Type B pancreatic cell (in vitro differentiated cells): ENCODE data around the gene RPL7A. TPM values are rescaled to one million over a fixed set of nuclear protein-coding genes. Genes with fewer than 3 reads are reported as not detected.
"Not testable (repeated sequence)": the region's sequence is repeated elsewhere in the genome, so short reads cannot be mapped to it uniquely, and the experiment has no call there.

Source experiments
- DNase-seq: peaks from one replicate; pipeline ENCODE4 v3.0.0; 2021; ENCODE audit warnings: mixed read lengths; ENCODE audit not compliant: unreplicated experiment; ENCODE audit errors: extremely low spot score
- H3K27ac Mint-ChIP-seq: 2 replicates; pipeline ENCODE4 v1.8.0; 2021; ENCODE audit warnings: mild to moderate bottlenecking, mixed read lengths
- H3K27me3 Mint-ChIP-seq: 2 replicates; pipeline ENCODE4 v1.8.0; 2021; ENCODE audit warnings: mixed read lengths
- H3K36me3 Mint-ChIP-seq: 2 replicates; pipeline ENCODE4 v1.8.0; 2021; ENCODE audit warnings: mixed read lengths
- H3K4me1 Mint-ChIP-seq: one replicate; pipeline ENCODE4 v1.8.0; 2021; ENCODE audit warnings: mixed read lengths; ENCODE audit not compliant: unreplicated experiment
- H3K4me3 Mint-ChIP-seq: 2 replicates; pipeline ENCODE4 v1.8.0; 2021; ENCODE audit warnings: mild to moderate bottlenecking, mixed read lengths
- H3K9me3 Mint-ChIP-seq: 2 replicates; pipeline ENCODE4 v1.8.0; 2021; ENCODE audit warnings: mixed read lengths
- CTCF ChIP-seq: fragments of 200-600 bp; sonication (generic); conservative IDR thresholded peaks from 2 replicates; pipeline ENCODE4 v1.5.0; 2021; ENCODE audit warnings: antibody characterized with exemption, mild to moderate bottlenecking
- total RNA-seq: library from RNA; stranded (reverse); gene quantifications from 2 replicates; pipeline ENCODE4 v1.2.1, GENCODE V29; 2021; ENCODE audit warnings: low replicate concordance

RPL7A gene
- total RNA-seq, 1 donor from 2014 or later: 2,715 TPM

- no peak for TF ChIP-seq CTCF
- Mint-ChIP-seq H3K27me3 (no peaks in the 10 kb centered on the region), H3K4me3 (peak overlapping the region; percentile 99), H3K4me1 (peaks cover 31% of the 10 kb centered on the region), H3K36me3 (peaks cover 14% of the 10 kb centered on the region), H3K9me3 (no peaks in the 10 kb centered on the region), H3K27ac (peak overlapping the region; percentile 99)
- no peak for DNase-seq
These were observed 27.2 kb downstream of the RPL7A start for GRCh38 chr9:133375116-133375723.

GRCh38 chr9:133375724-133376654, 28.0 kb downstream of the RPL7A start, which contains the start of the genes STKLD1 and SURF4:
TSS of gene STKLD1 (plus strand) at chr9:133376366. CDS start at chr9:133376474, 108 bp downstream.
TSS of gene SURF4 (minus strand) at chr9:133376060. CDS start at chr9:133375969, 91 bp downstream.
- Mint-ChIP-seq H3K36me3 (peaks cover 11% of the 10 kb centered on the region), H3K4me1 (peaks cover 24% of the 10 kb centered on the region), H3K9me3 (no peaks in the 10 kb centered on the region), H3K4me3 (peak within 1 kb of the TSS; percentile 99), H3K27ac (peak within 1 kb of the TSS; percentile 99), H3K27me3 (no peaks in the 10 kb centered on the region)
- TF ChIP-seq CTCF: peak; percentile 40
- DNase-seq: peak; percentile 97

GRCh38 chr9:133377280-133377679, 29.3 kb downstream of the RPL7A start:
- peak overlapping the region; percentile 82 for H3K4me3 Mint-ChIP-seq

GRCh38 chr9:133377721-133378216, 29.8 kb downstream of the RPL7A start:
- DNase-seq: no peak
- H3K9me3 Mint-ChIP-seq: no peaks in the 10 kb centered on the region
- H3K27me3 Mint-ChIP-seq: no peaks in the 10 kb centered on the region
- TF ChIP-seq CTCF: no peak
- peaks cover 4% of the 10 kb centered on the region for H3K36me3 Mint-ChIP-seq
- no peak overlapping the region for H3K27ac Mint-ChIP-seq
- peaks cover 7% of the 10 kb centered on the region for H3K4me1 Mint-ChIP-seq
- peak overlapping the region; percentile 55 for H3K4me3 Mint-ChIP-seq

More at GRCh38 chr9:133377280-133377679, 29.3 kb downstream of the RPL7A start:
- not testable (repeated sequence) for H3K27ac Mint-ChIP-seq, H3K27me3 Mint-ChIP-seq, H3K9me3 Mint-ChIP-seq, DNase-seq, H3K36me3 Mint-ChIP-seq
- H3K4me1 Mint-ChIP-seq: peaks cover 12% of the 10 kb centered on the region

- no peak for TF ChIP-seq CTCF
- H3K36me3 Mint-ChIP-seq: peaks cover 4% of the 10 kb centered on the region
- no peaks in the 10 kb centered on the region for H3K27me3 Mint-ChIP-seq
- H3K4me3 Mint-ChIP-seq: peak overlapping the region; percentile 55
- DNase-seq: no peak
- no peaks in the 10 kb centered on the region for H3K9me3 Mint-ChIP-seq
- no peak overlapping the region for H3K27ac Mint-ChIP-seq
- H3K4me1 Mint-ChIP-seq: peaks cover 7% of the 10 kb centered on the region
These were observed 30.5 kb downstream of the RPL7A start for GRCh38 chr9:133378408-133378962.
